Neural crest cell (in vitro differentiated cells): ENCODE results near the gene GCNT4. TPM values are rescaled to one million over a fixed set of nuclear protein-coding genes. Genes with fewer than 3 reads are reported as not detected.

Source experiments
- DNase-seq: peaks from one replicate; pipeline ENCODE4 v3.0.0; 2021; ENCODE audit warnings: low read depth, mixed read lengths, low spot score
- H3K27ac Mint-ChIP-seq: one replicate; pipeline ENCODE4 v1.8.0; 2021; ENCODE audit warnings: mild to moderate bottlenecking, mixed read lengths; ENCODE audit not compliant: unreplicated experiment
- H3K27me3 Mint-ChIP-seq: 2 replicates; pipeline ENCODE4 v1.8.0; 2021; ENCODE audit warnings: low read depth, mild to moderate bottlenecking, mixed read lengths
- H3K36me3 Mint-ChIP-seq: 2 replicates; pipeline ENCODE4 v1.8.0; 2021; ENCODE audit warnings: low read depth, mild to moderate bottlenecking, mixed read lengths
- H3K4me1 Mint-ChIP-seq: 2 replicates; pipeline ENCODE4 v1.8.0; 2021; ENCODE audit warnings: mixed read lengths
- H3K4me3 Mint-ChIP-seq: one replicate; pipeline ENCODE4 v1.8.0; 2021; ENCODE audit warnings: mild to moderate bottlenecking, mixed read lengths
- H3K9me3 Mint-ChIP-seq: 2 replicates; pipeline ENCODE4 v1.8.0; 2021; ENCODE audit warnings: mixed read lengths
- CTCF ChIP-seq: fragments of 200-600 bp; sonication (generic); conservative IDR thresholded peaks from 2 replicates; pipeline ENCODE4 v1.5.0; 2021; ENCODE audit warnings: antibody characterized with exemption, mild to moderate bottlenecking
- total RNA-seq: library from RNA; stranded (reverse); gene quantifications from 2 replicates; pipeline ENCODE4 v1.2.1, GENCODE V29; 2021

The GCNT4 gene
- total RNA-seq, 1 donor from 2014 or later, result 0.56 TPM

- no peaks in the 10 kb centered on the region for H3K27me3 Mint-ChIP-seq
- no peaks in the 10 kb centered on the region for H3K9me3 Mint-ChIP-seq
- no peak for TF ChIP-seq CTCF
- no peak for DNase-seq
- H3K27ac Mint-ChIP-seq, result no peak overlapping the region
- H3K4me3 Mint-ChIP-seq, result no peak overlapping the region
- no peaks in the 10 kb centered on the region for H3K4me1 Mint-ChIP-seq
- no peaks in the 10 kb centered on the region for H3K36me3 Mint-ChIP-seq
Measured at GRCh38 chr5:75067434-75067833, 15.1 kb upstream of the GCNT4 start.

- TF ChIP-seq CTCF, result no peak
- Mint-ChIP-seq H3K27ac (no peak overlapping the region), H3K4me3 (no peak overlapping the region), H3K36me3 (no peaks in the 10 kb centered on the region), H3K4me1 (no peaks in the 10 kb centered on the region), H3K9me3 (no peaks in the 10 kb centered on the region), H3K27me3 (peaks cover 7% of the 10 kb centered on the region)
- DNase-seq, result no peak
Measured at GRCh38 chr5:75062925-75063531, 10.7 kb upstream of the GCNT4 start.

- H3K9me3 Mint-ChIP-seq, result no peaks in the 10 kb centered on the region
- H3K4me3 Mint-ChIP-seq, result no peak overlapping the region
- no peak overlapping the region for H3K27ac Mint-ChIP-seq
- TF ChIP-seq CTCF, result no peak
- no peaks in the 10 kb centered on the region for H3K4me1 Mint-ChIP-seq
- no peaks in the 10 kb centered on the region for H3K36me3 Mint-ChIP-seq
- peaks cover 18% of the 10 kb centered on the region for H3K27me3 Mint-ChIP-seq
- DNase-seq, result no peak
Measured at GRCh38 chr5:75059912-75060545, 7.7 kb upstream of the GCNT4 start.

GRCh38 chr5:75058986-75059535 is 6.7 kb upstream of the GCNT4 start:
- H3K9me3 Mint-ChIP-seq, result no peaks in the 10 kb centered on the region
- TF ChIP-seq CTCF, result no peak
- H3K36me3 Mint-ChIP-seq, result no peaks in the 10 kb centered on the region
- no peak for DNase-seq
- no peak overlapping the region for H3K27ac Mint-ChIP-seq
- peaks cover 8% of the 10 kb centered on the region for H3K4me1 Mint-ChIP-seq
- no peak overlapping the region for H3K4me3 Mint-ChIP-seq
- H3K27me3 Mint-ChIP-seq, result peaks cover 28% of the 10 kb centered on the region

- no peaks in the 10 kb centered on the region for H3K9me3 Mint-ChIP-seq
- no peak for DNase-seq
- no peak for TF ChIP-seq CTCF
- H3K4me1 Mint-ChIP-seq, result peaks cover 13% of the 10 kb centered on the region
- H3K36me3 Mint-ChIP-seq, result no peaks in the 10 kb centered on the region
- H3K27ac Mint-ChIP-seq, result no peak overlapping the region
- peaks cover 33% of the 10 kb centered on the region for H3K27me3 Mint-ChIP-seq
- no peak overlapping the region for H3K4me3 Mint-ChIP-seq
Measured at GRCh38 chr5:75057561-75057960, 5.2 kb upstream of the GCNT4 start.
